Measurements from ENCODE around the gene XIRP2. TPM values are rescaled to one million over a fixed set of nuclear protein-coding genes. Genes with fewer than 3 reads are reported as not detected.
A peak's percentile ranks its signal among the peaks of the same experiment; 100 is the strongest.
"Not testable (repeated sequence)": the region's sequence is repeated elsewhere in the genome, so short reads cannot be mapped to it uniquely, and the experiment has no call there.

The XIRP2 gene
- total RNA-seq, 2 experiments from 2014 or later, result not detected

DNA sequence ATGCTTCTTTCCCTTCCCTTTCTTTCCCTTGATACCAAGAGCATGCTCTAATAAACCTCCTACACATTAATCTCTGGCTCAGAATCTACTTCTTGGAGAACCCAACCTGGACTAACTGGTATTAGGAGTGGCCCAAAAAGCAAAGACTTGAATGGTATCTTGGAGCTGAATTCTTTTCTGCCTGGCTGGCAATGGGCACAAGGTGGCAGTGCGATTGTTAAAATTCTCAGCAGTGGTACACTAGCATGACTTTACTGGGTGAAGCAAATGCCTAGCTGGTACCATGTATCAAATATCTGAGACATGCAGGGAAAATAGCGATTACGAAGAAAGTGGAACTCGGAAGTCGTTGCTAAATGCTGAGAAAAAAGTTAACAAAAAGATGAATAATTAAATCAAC lies 376.1 kb downstream of the XIRP2 start:
- Mint-ChIP-seq H3K4me1 (ENCODE audit: low read depth) (no peaks in the 10 kb centered on the region), H3K27ac (no peak overlapping the region), H3K36me3 (ENCODE audit: low read depth) (no peaks in the 10 kb centered on the region), H3K4me3 (no peak overlapping the region), H3K9me3 (peaks cover 13% of the 10 kb centered on the region), H3K27me3 (no peaks in the 10 kb centered on the region)
- intact Hi-C loops (cut with DNase I, micrococcal nuclease), result no loop called here
- ChIA-PET POLR2A (interaction anchor here (0.9 kb wide), 1 partner anchor 12 kb away, joined by 4 read pairs; no protein-coding TSS in a partner anchor), CTCF (no interaction called here)
- no peak overlapping the region for H3K4me3 ChIP-seq (ENCODE audit: low read length)
- TF ChIP-seq, protein P1, sequence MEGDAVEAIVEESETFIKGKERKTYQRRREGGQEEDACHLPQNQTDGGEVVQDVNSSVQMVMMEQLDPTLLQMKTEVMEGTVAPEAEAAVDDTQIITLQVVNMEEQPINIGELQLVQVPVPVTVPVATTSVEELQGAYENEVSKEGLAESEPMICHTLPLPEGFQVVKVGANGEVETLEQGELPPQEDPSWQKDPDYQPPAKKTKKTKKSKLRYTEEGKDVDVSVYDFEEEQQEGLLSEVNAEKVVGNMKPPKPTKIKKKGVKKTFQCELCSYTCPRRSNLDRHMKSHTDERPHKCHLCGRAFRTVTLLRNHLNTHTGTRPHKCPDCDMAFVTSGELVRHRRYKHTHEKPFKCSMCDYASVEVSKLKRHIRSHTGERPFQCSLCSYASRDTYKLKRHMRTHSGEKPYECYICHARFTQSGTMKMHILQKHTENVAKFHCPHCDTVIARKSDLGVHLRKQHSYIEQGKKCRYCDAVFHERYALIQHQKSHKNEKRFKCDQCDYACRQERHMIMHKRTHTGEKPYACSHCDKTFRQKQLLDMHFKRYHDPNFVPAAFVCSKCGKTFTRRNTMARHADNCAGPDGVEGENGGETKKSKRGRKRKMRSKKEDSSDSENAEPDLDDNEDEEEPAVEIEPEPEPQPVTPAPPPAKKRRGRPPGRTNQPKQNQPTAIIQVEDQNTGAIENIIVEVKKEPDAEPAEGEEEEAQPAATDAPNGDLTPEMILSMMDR (IDR thresholded peaks at IDR 0.05), result no peak
- no peaks in the 10 kb centered on the region for H3K4me1 ChIP-seq (ENCODE audit: insufficient read depth, low read length)
- DNase-seq, result peak in 1 of 14 experiments; percentile 0
- no peak overlapping the region for H3K27ac ChIP-seq (ENCODE audit: low read depth in 1 of 2, low read length in 2 of 2)
- H3K36me3 ChIP-seq (ENCODE audit: insufficient read depth, low read length), result no peaks in the 10 kb centered on the region
- ATAC-seq (ENCODE audit: poor library complexity), result no peak
- H3K9me3 ChIP-seq (ENCODE audit: control insufficient read depth in 1 of 2, insufficient read depth in 1 of 2, low read length in 2 of 2), result peaks cover 4 to 8% of the 10 kb centered on the region in 2 experiments
- no peaks in the 10 kb centered on the region for H3K27me3 ChIP-seq (ENCODE audit: control insufficient read depth in 1 of 2, insufficient read depth in 2 of 2, low read length in 2 of 2)

GRCh38 chr2:167265004-167265403 lies 376.7 kb downstream of the XIRP2 start:
- peaks cover 14% of the 10 kb centered on the region for H3K9me3 Mint-ChIP-seq
- Histone ChIP-seq H3K4me3 (ENCODE audit: low read length) (no peak overlapping the region), H3K4me1 (ENCODE audit: insufficient read depth, low read length) (no peaks in the 10 kb centered on the region), H3K36me3 (ENCODE audit: insufficient read depth, low read length) (no peaks in the 10 kb centered on the region), H3K27ac (ENCODE audit: low read depth in 1 of 2, low read length in 2 of 2) (no peak overlapping the region), H3K9me3 (ENCODE audit: control insufficient read depth in 1 of 2, insufficient read depth in 1 of 2, low read length in 2 of 2) (peaks cover 4 to 8% of the 10 kb centered on the region in 2 experiments), H3K27me3 (ENCODE audit: control insufficient read depth in 1 of 2, insufficient read depth in 2 of 2, low read length in 2 of 2) (no peaks in the 10 kb centered on the region)
- H3K27ac Mint-ChIP-seq, result no peak overlapping the region
- no peak overlapping the region for H3K4me3 Mint-ChIP-seq
- H3K36me3 Mint-ChIP-seq (ENCODE audit: low read depth), result no peaks in the 10 kb centered on the region
- intact Hi-C loops (cut with DNase I, micrococcal nuclease), result no loop called here
- H3K27me3 Mint-ChIP-seq, result no peaks in the 10 kb centered on the region
- ATAC-seq (ENCODE audit: poor library complexity) (no peak), DNase-seq (no peak)
- ChIA-PET CTCF (no interaction called here), POLR2A (no interaction called here)
- no peaks in the 10 kb centered on the region for H3K4me1 Mint-ChIP-seq (ENCODE audit: low read depth)
- TF ChIP-seq, protein P1 (IDR thresholded peaks at IDR 0.05), result no peak

GRCh38 chr2:167265722-167266121 lies 377.4 kb downstream of the XIRP2 start:
- ATAC-seq (ENCODE audit: poor library complexity), result no peak
- H3K27ac ChIP-seq (ENCODE audit: low read depth in 1 of 2, low read length in 2 of 2), result no peak overlapping the region
- H3K36me3 Mint-ChIP-seq (ENCODE audit: low read depth), result no peaks in the 10 kb centered on the region
- H3K36me3 ChIP-seq (ENCODE audit: insufficient read depth, low read length), result no peaks in the 10 kb centered on the region
- ChIA-PET POLR2A (no interaction called here), CTCF (no interaction called here)
- H3K27ac Mint-ChIP-seq, result no peak overlapping the region
- H3K9me3 Mint-ChIP-seq, result peaks cover 14% of the 10 kb centered on the region
- H3K4me3 Mint-ChIP-seq, result no peak overlapping the region
- H3K27me3 ChIP-seq (ENCODE audit: control insufficient read depth in 1 of 2, insufficient read depth in 2 of 2, low read length in 2 of 2), result no peaks in the 10 kb centered on the region
- DNase-seq, result no peak
- H3K4me1 Mint-ChIP-seq (ENCODE audit: low read depth), result no peaks in the 10 kb centered on the region
- peaks cover 4 to 8% of the 10 kb centered on the region in 2 experiments for H3K9me3 ChIP-seq (ENCODE audit: control insufficient read depth in 1 of 2, insufficient read depth in 1 of 2, low read length in 2 of 2)
- H3K4me1 ChIP-seq (ENCODE audit: insufficient read depth, low read length), result no peaks in the 10 kb centered on the region
- TF ChIP-seq, protein P1 (IDR thresholded peaks at IDR 0.05), result no peak
- intact Hi-C loops (cut with DNase I, micrococcal nuclease), result no loop called here
- H3K27me3 Mint-ChIP-seq, result no peaks in the 10 kb centered on the region
- H3K4me3 ChIP-seq (ENCODE audit: low read length), result no peak overlapping the region

DNA sequence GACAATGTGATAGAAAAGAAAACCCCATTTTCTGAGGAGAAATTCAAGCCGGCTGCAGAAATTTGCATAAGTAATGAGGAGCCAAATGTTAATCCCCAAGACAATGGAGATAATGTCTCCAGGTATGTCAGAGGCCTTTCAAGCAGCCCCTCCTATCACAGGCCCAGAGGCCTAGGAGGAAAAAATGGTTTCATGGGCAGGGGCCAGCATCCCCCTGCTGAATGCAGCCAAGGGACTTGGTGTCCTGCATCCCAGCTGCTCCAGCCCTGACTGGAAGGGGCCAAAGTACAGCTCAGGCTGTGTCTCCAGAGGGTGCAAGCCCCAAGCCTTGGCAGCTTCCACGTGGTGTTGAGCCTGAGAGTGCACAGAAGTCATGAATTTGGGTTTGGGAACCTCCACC lies 380.0 kb downstream of the XIRP2 start:
- H3K36me3 ChIP-seq (ENCODE audit: insufficient read depth, low read length); H3K27me3 Mint-ChIP-seq; H3K27ac Mint-ChIP-seq; POLR2A ChIA-PET; H3K4me3 ChIP-seq (ENCODE audit: low read length); DNase-seq; H3K4me1 Mint-ChIP-seq (ENCODE audit: low read depth); H3K4me3 Mint-ChIP-seq; H3K27ac ChIP-seq (ENCODE audit: low read depth in 1 of 2, low read length in 2 of 2); H3K9me3 ChIP-seq (ENCODE audit: control insufficient read depth in 1 of 2, insufficient read depth in 1 of 2, low read length in 2 of 2); H3K4me1 ChIP-seq (ENCODE audit: insufficient read depth, low read length); H3K36me3 Mint-ChIP-seq (ENCODE audit: low read depth); intact Hi-C loops (cut with DNase I, micrococcal nuclease); H3K27me3 ChIP-seq (ENCODE audit: control insufficient read depth in 1 of 2, insufficient read depth in 2 of 2, low read length in 2 of 2); ATAC-seq (ENCODE audit: poor library complexity); CTCF ChIA-PET: not testable (repeated sequence)
- peaks cover 14% of the 10 kb centered on the region for H3K9me3 Mint-ChIP-seq

Data from CD4-positive, alpha-beta T cell (primary cell).